Germinal center (tissue), 1 donor: ENCODE results near the gene OR4D1.

Experiments
- DNase-seq: peaks from one replicate; pipeline ENCODE4 v3.0.0; 2012; ENCODE audit warnings: mixed read lengths, low spot score

The OR4D1 gene

GRCh38 chr17:58153671-58154070 is 5.5 kb downstream of the OR4D1 start:
- no peak for DNase-seq

- DNase-seq = peak; percentile 12
Observed at GRCh38 chr17:58156839-58157803, 8.9 kb downstream of the OR4D1 start.

GRCh38 chr17:58158181-58158580 is 10.0 kb downstream of the OR4D1 start:
- DNase-seq = no peak

- DNase-seq = no peak
Observed at GRCh38 chr17:58161566-58161965, 13.4 kb downstream of the OR4D1 start.

- no peak for DNase-seq
Observed at GRCh38 chr17:58165981-58166380, 17.8 kb downstream of the OR4D1 start.

- no peak for DNase-seq
Observed at GRCh38 chr17:58166682-58167081, 18.5 kb downstream of the OR4D1 start, which contains the start of gene OR4D2. OR4D2 (plus strand) TSS chr17:58166982; CDS start chr17:58169656, 2,674 bp downstream.

GRCh38 chr17:58170622-58171021 is 22.4 kb downstream of the OR4D1 start:
- DNase-seq = no peak

GRCh38 chr17:58172369-58173071 is 24.3 kb downstream of the OR4D1 start:
- DNase-seq = peak; percentile 30

- DNase-seq = no peak
Observed at GRCh38 chr17:58174871-58175270, 26.7 kb downstream of the OR4D1 start.

- no peak for DNase-seq
Observed at GRCh38 chr17:58176200-58176599, 28.0 kb downstream of the OR4D1 start.

GRCh38 chr17:58181796-58182195 is 33.6 kb downstream of the OR4D1 start:
- no peak for DNase-seq

GRCh38 chr17:58183514-58183913 is 35.3 kb downstream of the OR4D1 start:
- no peak for DNase-seq

GRCh38 chr17:58184308-58184985 is 36.3 kb downstream of the OR4D1 start:
- DNase-seq = no peak

- no peak for DNase-seq
Observed at GRCh38 chr17:58184986-58185761, 37.0 kb downstream of the OR4D1 start.

GRCh38 chr17:58186591-58186990 is 38.4 kb downstream of the OR4D1 start:
- no peak for DNase-seq

- no peak for DNase-seq
Observed at GRCh38 chr17:58187063-58187462, 38.9 kb downstream of the OR4D1 start.

- DNase-seq = no peak
Observed at GRCh38 chr17:58187675-58188074, 39.5 kb downstream of the OR4D1 start.

- no peak for DNase-seq
Observed at GRCh38 chr17:58189436-58190146, 41.4 kb downstream of the OR4D1 start.

GRCh38 chr17:58191241-58191896 is 43.2 kb downstream of the OR4D1 start:
- no peak for DNase-seq

- DNase-seq = no peak
Observed at GRCh38 chr17:58192612-58193011, 44.4 kb downstream of the OR4D1 start, which contains the start of gene EPX. EPX (plus strand) TSS chr17:58192726; CDS start chr17:58192847, 121 bp downstream.
